Motor neuron (in vitro differentiated cells): ENCODE results near the gene PVALEF. TPM values are rescaled to one million over a fixed set of nuclear protein-coding genes. Genes with fewer than 3 reads are reported as not detected.

Experiments used
- ATAC-seq, 8 experiments: fragments of 200-7000 bp; cut with Tn5 transposase; replicated peaks in 6 of 8; 2 replicates each; pipeline ENCODE4 v1.8.0; 2021; ENCODE audit warnings: mild to moderate bottlenecking in 8 of 8, moderate library complexity in 8 of 8
- H3K27ac ChIP-seq, 2 donors: fragments of 250-450 bp; sonication (Bioruptor Pico); 2 replicates each; pipeline ENCODE4 v1.9.0; 2021; ENCODE audit warnings: antibody characterized with exemption in 2 of 2, mild to moderate bottlenecking in 2 of 2, moderate library complexity in 1 of 2
- H3K4me1 ChIP-seq, 2 donors: fragments of 250-450 bp; sonication (Bioruptor Pico); replicated peaks in 1 of 2; 2 replicates each; pipeline ENCODE4 v1.6.1; 2021; ENCODE audit warnings: antibody characterized with exemption in 2 of 2, mild to moderate bottlenecking in 2 of 2, moderate library complexity in 1 of 2
- H3K4me3 ChIP-seq, 5 donors: fragments of 250-450 bp; sonication (Bioruptor Pico); 2 replicates each; pipeline ENCODE4 v1.9.0; 2021; ENCODE audit warnings: antibody characterized with exemption in 5 of 5, mild to moderate bottlenecking in 5 of 5, moderate library complexity in 4 of 5
- WGBS, 10 experiments: fragments of 450-650 bp; shearing (Covaris generic); methylation state at CpG; one replicate each; pipeline ENCODE4 v1.0.0; 2022; 5-methylcytosine and 5-hydroxymethylcytosine counted together
- in situ Hi-C, 9 experiments: fragments of 400-800 bp; cut with MboI; loops; one replicate each; pipeline ENCODE4 v1.15.0; 2021; ENCODE audit warnings: low sequenced_read_pairs in 9 of 9, low pct_unique_long_range_greater_than_20kb in 2 of 9; ENCODE audit not compliant: unreplicated experiment in 9 of 9
- total RNA-seq, 8 experiments: library from RNA; unstranded; fragments of 300-600 nt; gene quantifications; 2 replicates each; pipeline versions ENCODE4 v1.2.3 to v1.2.4, GENCODE V29; 2022

PVALEF gene
- total RNA-seq, 8 experiments from 2014 or later = 0.16 to 0.24 (median 0.21) TPM; not detected in 4

GRCh38 chr17:81194941-81195901 is 29.9 kb downstream of the PVALEF start:
- in situ Hi-C loops = no loop called here
- H3K4me3 ChIP-seq = no peak overlapping the region
- WGBS, 10 experiments = 79 to 100% (median 97%) methylated on average over 1 to 9 of the region's 37 CpGs; no CpG with 5 or more reads in 4 of the 10 experiments
- H3K27ac ChIP-seq = no peak overlapping the region
- no peak for ATAC-seq
- H3K4me1 ChIP-seq = no peaks in the 10 kb centered on the region

GRCh38 chr17:81195941-81196495 is 30.7 kb downstream of the PVALEF start:
- WGBS, 10 experiments = 93 to 95% methylated on average over 3 to 4 of the region's 14 CpGs; no CpG with 5 or more reads in 8 of the 10 experiments
- no peaks in the 10 kb centered on the region for H3K4me1 ChIP-seq
- H3K4me3 ChIP-seq = no peak overlapping the region
- H3K27ac ChIP-seq = no peak overlapping the region
- no peak for ATAC-seq
- in situ Hi-C loops = no loop called here

- ATAC-seq = no peak
- in situ Hi-C loops = no loop called here
- 91 to 100% (median 93%) methylated on average over 1 to 10 of the region's 45 CpGs; no CpG with 5 or more reads in 6 of the 10 experiments for WGBS, 10 experiments
These were observed 31.4 kb downstream of the PVALEF start for GRCh38 chr17:81196505-81197408.

GRCh38 chr17:81197409-81197795 is 32.1 kb downstream of the PVALEF start:
- 100% methylated on average over 2 of the region's 14 CpGs; no CpG with 5 or more reads in 9 of the 10 experiments for WGBS, 10 experiments
- H3K27ac ChIP-seq = no peak overlapping the region
- in situ Hi-C loops = no loop called here
- no peaks in the 10 kb centered on the region for H3K4me1 ChIP-seq
- no peak overlapping the region for H3K4me3 ChIP-seq
- ATAC-seq = no peak

More at GRCh38 chr17:81196505-81197408, 31.4 kb downstream of the PVALEF start:
- H3K27ac ChIP-seq = no peak overlapping the region
- H3K4me1 ChIP-seq = no peaks in the 10 kb centered on the region
- no peak overlapping the region for H3K4me3 ChIP-seq

GRCh38 chr17:81197831-81198490 is 32.7 kb downstream of the PVALEF start:
- Histone ChIP-seq H3K4me3 (no peak overlapping the region), H3K27ac (no peak overlapping the region), H3K4me1 (no peaks in the 10 kb centered on the region)
- WGBS, 10 experiments = 87 to 100% (median 95%) methylated on average over 1 to 9 of the region's 21 CpGs; no CpG with 5 or more reads in 6 of the 10 experiments
- ATAC-seq = no peak
- in situ Hi-C loops = no loop called here

- in situ Hi-C loops = no loop called here
- ATAC-seq = no peak
- no peak overlapping the region for H3K4me3 ChIP-seq
- H3K27ac ChIP-seq = no peak overlapping the region
- no peaks in the 10 kb centered on the region for H3K4me1 ChIP-seq
- WGBS, 10 experiments = 83 to 100% (median 93%) methylated on average over 1 to 5 of the region's 22 CpGs; no CpG with 5 or more reads in 6 of the 10 experiments
These were observed 33.6 kb downstream of the PVALEF start for GRCh38 chr17:81198826-81199481.

GRCh38 chr17:81199482-81199830 is 34.1 kb downstream of the PVALEF start:
- in situ Hi-C loops = no loop called here

GRCh38 chr17:81200201-81200600 is 34.9 kb downstream of the PVALEF start:
- Histone ChIP-seq H3K27ac (no peak overlapping the region), H3K4me3 (no peak overlapping the region), H3K4me1 (no peaks in the 10 kb centered on the region)
- 60 to 100% (median 100%) methylated on average over 2 of the region's 18 CpGs; no CpG with 5 or more reads in 7 of the 10 experiments for WGBS, 10 experiments
- no peak for ATAC-seq
- in situ Hi-C loops = no loop called here

More at GRCh38 chr17:81199482-81199830, 34.1 kb downstream of the PVALEF start:
- 80 to 100% (median 100%) methylated on average over 1 to 2 of the region's 18 CpGs; no CpG with 5 or more reads in 7 of the 10 experiments for WGBS, 10 experiments
- Histone ChIP-seq H3K4me3 (no peak overlapping the region), H3K27ac (no peak overlapping the region), H3K4me1 (no peaks in the 10 kb centered on the region)
- ATAC-seq = no peak

- 47 to 97% (median 69%) methylated on average over 2 to 11 of the region's 27 CpGs; no CpG with 5 or more reads in 4 of the 10 experiments for WGBS, 10 experiments
- Histone ChIP-seq H3K4me1 (no peaks in the 10 kb centered on the region), H3K27ac (no peak overlapping the region), H3K4me3 (no peak overlapping the region)
- in situ Hi-C loops = no loop called here
- ATAC-seq = peak; percentile 23 to 98 (median 70)
These were observed 35.6 kb downstream of the PVALEF start for GRCh38 chr17:81200695-81201580.

GRCh38 chr17:81202318-81202717 is 37.0 kb downstream of the PVALEF start:
- no peak overlapping the region for H3K4me3 ChIP-seq
- in situ Hi-C loops = no loop called here
- H3K4me1 ChIP-seq = no peaks in the 10 kb centered on the region
- H3K27ac ChIP-seq = no peak overlapping the region
- 93% methylated on average over 5 of the region's 10 CpGs; no CpG with 5 or more reads in 9 of the 10 experiments for WGBS, 10 experiments
- ATAC-seq = no peak

GRCh38 chr17:81203136-81203535 is 37.8 kb downstream of the PVALEF start:
- in situ Hi-C loops = no loop called here

More at GRCh38 chr17:81203136-81203535, 37.8 kb downstream of the PVALEF start:
- Histone ChIP-seq H3K4me3 (no peak overlapping the region), H3K4me1 (no peaks in the 10 kb centered on the region), H3K27ac (no peak overlapping the region)
- ATAC-seq = no peak
- 100% methylated on average over 1 of the region's 20 CpGs; no CpG with 5 or more reads in 9 of the 10 experiments for WGBS, 10 experiments
